Neural progenitor cell (in vitro differentiated cells): ENCODE data around the gene MAML3. TPM values are rescaled to one million over a fixed set of nuclear protein-coding genes. Genes with fewer than 3 reads are reported as not detected.

ENCODE experiments used
- DNase-seq: peaks from one replicate; pipeline ENCODE4 v3.0.0-alpha.2; 2016; ENCODE audit warnings: low spot score
- H2AFZ ChIP-seq: fragments of 200-600 bp; sonication (generic); replicated peaks from 2 replicates; pipeline ENCODE4 v1.6.1; 2016; ENCODE audit warnings: antibody characterized with exemption
- H3F3A ChIP-seq: fragments of 200-600 bp; sonication (generic); 2 replicates; pipeline ENCODE4 v1.6.1; 2016; ENCODE audit warnings: antibody characterized with exemption, low read depth
- H3K27ac ChIP-seq: fragments of 200-600 bp; sonication (generic); 2 replicates; pipeline ENCODE4 v1.5.1; 2016; ENCODE audit warnings: mild to moderate bottlenecking
- H3K27me3 ChIP-seq: fragments of 200-600 bp; sonication (generic); 2 replicates; pipeline ENCODE4 v1.6.1; 2016; ENCODE audit warnings: mild to moderate bottlenecking, moderate library complexity
- H3K36me3 ChIP-seq: fragments of 200-600 bp; sonication (generic); 2 replicates; pipeline ENCODE4 v1.5.1; 2016
- H3K4me1 ChIP-seq: fragments of 200-600 bp; sonication (generic); 2 replicates; pipeline ENCODE4 v1.6.1; 2016; ENCODE audit warnings: mixed run types
- H3K4me2 ChIP-seq: fragments of 200-600 bp; sonication (generic); 2 replicates; pipeline ENCODE4 v1.6.1; 2016
- H3K4me3 ChIP-seq: fragments of 200-600 bp; sonication (generic); 2 replicates; pipeline ENCODE4 v1.5.1; 2016
- H3K79me2 ChIP-seq: fragments of 200-600 bp; sonication (generic); 2 replicates; pipeline ENCODE4 v1.6.1; 2016; ENCODE audit warnings: low read depth
- H3K9ac ChIP-seq: fragments of 200-600 bp; sonication (generic); 2 replicates; pipeline ENCODE4 v1.6.1; 2016
- H3K9me3 ChIP-seq: fragments of 200-600 bp; sonication (generic); 2 replicates; pipeline ENCODE4 v1.5.1; 2016; ENCODE audit warnings: low read depth
- H4K20me1 ChIP-seq: fragments of 200-600 bp; sonication (generic); 2 replicates; pipeline ENCODE4 v1.6.1; 2016; ENCODE audit warnings: low read depth
- H3K27ac Mint-ChIP-seq: 3 replicates; pipeline ENCODE4 v1.8.0; 2021; ENCODE audit warnings: mixed read lengths
- H3K27me3 Mint-ChIP-seq: 2 replicates; pipeline ENCODE4 v1.8.0; 2022; ENCODE audit warnings: low read depth, mild to moderate bottlenecking, inconsistent platforms, moderate library complexity, mixed read lengths; ENCODE audit not compliant: insufficient read depth
- H3K36me3 Mint-ChIP-seq: 3 replicates; pipeline ENCODE4 v1.8.0; 2021; ENCODE audit warnings: mixed read lengths
- H3K4me1 Mint-ChIP-seq: 3 replicates; pipeline ENCODE4 v1.8.0; 2021; ENCODE audit warnings: mixed read lengths
- H3K4me3 Mint-ChIP-seq: 3 replicates; pipeline ENCODE4 v1.8.0; 2021; ENCODE audit warnings: mild to moderate bottlenecking, moderate library complexity, mixed read lengths
- H3K9me3 Mint-ChIP-seq: 3 replicates; pipeline ENCODE4 v1.8.0; 2020; ENCODE audit warnings: mixed read lengths
- EZH2 ChIP-seq: fragments of 200-600 bp; sonication (generic); IDR thresholded peaks from 2 replicates; pipeline ENCODE4 v1.6.1; 2017; ENCODE audit warnings: antibody characterized with exemption, mild to moderate bottlenecking, moderate library complexity
- EZH2phosphoT487 ChIP-seq: fragments of 200-600 bp; sonication (generic); IDR thresholded peaks from 2 replicates; pipeline ENCODE4 v1.6.1; 2017; ENCODE audit warnings: antibody characterized with exemption
- total RNA-seq: library from RNA; depleted of rRNA; stranded (reverse); fragments of >200 nt; gene quantifications from 2 replicates; pipeline ENCODE4 v1.2.3, GENCODE V29; 2015; ENCODE audit warnings: low replicate concordance
- TF ChIP-seq, protein P1 (sequence below): fragments of 200-600 bp; sonication (generic); IDR thresholded peaks from 2 replicates; pipeline ENCODE4 v1.5.1; 2017; ENCODE audit warnings: antibody characterized with exemption, mild to moderate bottlenecking

MAML3 gene
- total RNA-seq, 1 donor from 2014 or later = 14.4 TPM

DNA sequence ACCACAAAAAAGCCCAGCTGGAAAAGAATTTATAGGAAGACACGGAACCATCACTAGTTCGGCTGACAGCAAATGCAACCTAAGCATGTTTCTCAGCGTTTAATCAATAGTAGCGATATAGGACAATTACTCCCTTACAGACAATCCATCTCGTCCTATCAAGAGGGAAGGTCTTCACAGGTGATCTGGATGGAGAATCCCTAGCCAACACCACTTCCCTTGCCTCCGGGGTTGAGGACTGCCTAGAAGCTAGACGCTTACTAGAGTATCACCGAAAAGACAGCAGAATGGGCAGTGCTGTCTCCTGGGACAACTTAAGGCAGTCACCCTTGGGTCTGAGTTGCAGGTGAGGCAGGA lies 32.1 kb upstream of the MAML3 start:
- Mint-ChIP-seq H3K4me1 (no peaks in the 10 kb centered on the region), H3K4me3 (no peak overlapping the region), H3K27ac (no peak overlapping the region), H3K27me3 (no peaks in the 10 kb centered on the region), H3K36me3 (no peaks in the 10 kb centered on the region), H3K9me3 (no peaks in the 10 kb centered on the region)
- H3K4me1 ChIP-seq = no peaks in the 10 kb centered on the region
- no peaks in the 10 kb centered on the region for H3K36me3 ChIP-seq
- DNase-seq = no peak
- no peaks in the 10 kb centered on the region for H3F3A ChIP-seq
- H3K9me3 ChIP-seq = no peaks in the 10 kb centered on the region
- H4K20me1 ChIP-seq = no peaks in the 10 kb centered on the region
- no peak overlapping the region for H3K9ac ChIP-seq
- H2AFZ ChIP-seq = no peak overlapping the region
- H3K4me2 ChIP-seq = no peak overlapping the region
- no peaks in the 10 kb centered on the region for H3K27me3 ChIP-seq
- no peak overlapping the region for H3K27ac ChIP-seq
- TF ChIP-seq, protein P1, sequence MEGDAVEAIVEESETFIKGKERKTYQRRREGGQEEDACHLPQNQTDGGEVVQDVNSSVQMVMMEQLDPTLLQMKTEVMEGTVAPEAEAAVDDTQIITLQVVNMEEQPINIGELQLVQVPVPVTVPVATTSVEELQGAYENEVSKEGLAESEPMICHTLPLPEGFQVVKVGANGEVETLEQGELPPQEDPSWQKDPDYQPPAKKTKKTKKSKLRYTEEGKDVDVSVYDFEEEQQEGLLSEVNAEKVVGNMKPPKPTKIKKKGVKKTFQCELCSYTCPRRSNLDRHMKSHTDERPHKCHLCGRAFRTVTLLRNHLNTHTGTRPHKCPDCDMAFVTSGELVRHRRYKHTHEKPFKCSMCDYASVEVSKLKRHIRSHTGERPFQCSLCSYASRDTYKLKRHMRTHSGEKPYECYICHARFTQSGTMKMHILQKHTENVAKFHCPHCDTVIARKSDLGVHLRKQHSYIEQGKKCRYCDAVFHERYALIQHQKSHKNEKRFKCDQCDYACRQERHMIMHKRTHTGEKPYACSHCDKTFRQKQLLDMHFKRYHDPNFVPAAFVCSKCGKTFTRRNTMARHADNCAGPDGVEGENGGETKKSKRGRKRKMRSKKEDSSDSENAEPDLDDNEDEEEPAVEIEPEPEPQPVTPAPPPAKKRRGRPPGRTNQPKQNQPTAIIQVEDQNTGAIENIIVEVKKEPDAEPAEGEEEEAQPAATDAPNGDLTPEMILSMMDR = no peak
- no peak for TF ChIP-seq EZH2phosphoT487
- H3K79me2 ChIP-seq = no peaks in the 10 kb centered on the region
- no peak overlapping the region for H3K4me3 ChIP-seq

DNA sequence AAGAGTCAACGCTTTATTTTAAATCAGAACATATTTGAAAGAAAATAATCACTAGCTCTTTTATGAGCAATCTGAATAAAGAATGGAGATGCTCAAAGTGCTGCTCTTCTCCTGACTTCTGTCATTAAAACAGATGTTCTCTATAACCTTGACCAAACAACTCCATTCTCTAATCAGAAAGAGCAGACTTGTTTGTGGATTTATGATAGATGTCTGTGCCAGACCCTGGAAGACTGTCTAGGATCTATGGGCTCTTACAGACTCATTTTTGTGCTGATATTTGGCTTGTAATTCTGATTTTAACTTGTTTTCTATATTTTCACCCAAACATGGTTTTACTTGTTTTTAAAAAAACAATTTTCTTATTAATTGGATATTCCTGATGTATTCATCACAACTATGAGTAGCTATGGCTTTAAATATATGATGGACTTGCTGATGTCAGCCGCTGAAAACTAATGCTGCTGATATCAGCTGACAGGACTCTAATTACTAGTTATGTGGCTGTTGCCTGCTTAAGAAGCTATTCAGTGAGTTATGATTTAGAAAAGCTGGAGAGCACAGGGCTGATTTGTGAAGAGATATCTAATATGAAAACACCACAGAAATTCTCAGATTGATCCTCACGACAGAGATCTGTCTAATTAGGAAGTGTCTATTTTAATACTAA lies 31.6 kb upstream of the MAML3 start:
- Histone ChIP-seq H3K4me1 (no peaks in the 10 kb centered on the region), H3K27ac (no peak overlapping the region), H3K9ac (no peak overlapping the region), H3K36me3 (no peaks in the 10 kb centered on the region), H3K79me2 (no peaks in the 10 kb centered on the region), H3F3A (no peaks in the 10 kb centered on the region), H2AFZ (no peak overlapping the region), H3K9me3 (no peaks in the 10 kb centered on the region), H3K4me2 (no peak overlapping the region), H4K20me1 (no peaks in the 10 kb centered on the region), H3K4me3 (no peak overlapping the region), H3K27me3 (no peaks in the 10 kb centered on the region)
- no peak overlapping the region for H3K4me3 Mint-ChIP-seq
- no peaks in the 10 kb centered on the region for H3K9me3 Mint-ChIP-seq
- DNase-seq = no peak
- TF ChIP-seq, protein P1 = no peak
- TF ChIP-seq EZH2 = no peak
- H3K27ac Mint-ChIP-seq = no peak overlapping the region
- H3K27me3 Mint-ChIP-seq = no peaks in the 10 kb centered on the region
- H3K36me3 Mint-ChIP-seq = no peaks in the 10 kb centered on the region
- no peaks in the 10 kb centered on the region for H3K4me1 Mint-ChIP-seq

DNA sequence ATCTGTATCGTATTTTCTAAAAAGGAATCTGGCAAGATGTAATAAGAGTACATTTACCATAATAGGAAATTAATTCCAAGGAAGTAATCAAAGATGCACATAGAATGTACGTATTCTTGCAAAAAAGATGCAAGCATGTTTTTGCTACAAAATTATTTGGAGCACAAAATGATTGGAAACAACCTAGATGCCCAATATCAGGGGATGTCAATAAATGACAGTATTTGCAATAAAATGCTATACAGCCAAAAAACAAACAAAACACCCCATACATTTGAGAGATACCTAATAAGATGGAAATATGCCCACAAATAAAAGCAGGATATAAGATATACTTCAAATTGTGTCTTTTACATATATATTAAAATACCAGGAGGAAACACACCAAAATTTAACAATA lies 29.3 kb upstream of the MAML3 start:
- H3K4me1 Mint-ChIP-seq = no peaks in the 10 kb centered on the region
- Histone ChIP-seq H3K79me2 (no peaks in the 10 kb centered on the region), H2AFZ (no peak overlapping the region), H3F3A (no peaks in the 10 kb centered on the region), H4K20me1 (no peaks in the 10 kb centered on the region), H3K27me3 (no peaks in the 10 kb centered on the region), H3K4me3 (no peak overlapping the region), H3K9ac (no peak overlapping the region), H3K4me1 (no peaks in the 10 kb centered on the region), H3K27ac (no peak overlapping the region), H3K9me3 (no peaks in the 10 kb centered on the region), H3K4me2 (no peak overlapping the region), H3K36me3 (no peaks in the 10 kb centered on the region)
- H3K27ac Mint-ChIP-seq = no peak overlapping the region
- H3K27me3 Mint-ChIP-seq = no peaks in the 10 kb centered on the region
- no peaks in the 10 kb centered on the region for H3K36me3 Mint-ChIP-seq
- TF ChIP-seq, protein P1 = no peak
- TF ChIP-seq EZH2 (no peak), EZH2phosphoT487 (no peak)
- no peaks in the 10 kb centered on the region for H3K9me3 Mint-ChIP-seq
- H3K4me3 Mint-ChIP-seq = no peak overlapping the region
- DNase-seq = no peak
